RKO (cell line): ENCODE data around the gene CYB561D1.

Source experiments
- DNase-seq: peaks from one replicate; pipeline ENCODE4 v3.0.0-alpha.2; 2016; ENCODE audit warnings: low spot score

The CYB561D1 gene

DNA sequence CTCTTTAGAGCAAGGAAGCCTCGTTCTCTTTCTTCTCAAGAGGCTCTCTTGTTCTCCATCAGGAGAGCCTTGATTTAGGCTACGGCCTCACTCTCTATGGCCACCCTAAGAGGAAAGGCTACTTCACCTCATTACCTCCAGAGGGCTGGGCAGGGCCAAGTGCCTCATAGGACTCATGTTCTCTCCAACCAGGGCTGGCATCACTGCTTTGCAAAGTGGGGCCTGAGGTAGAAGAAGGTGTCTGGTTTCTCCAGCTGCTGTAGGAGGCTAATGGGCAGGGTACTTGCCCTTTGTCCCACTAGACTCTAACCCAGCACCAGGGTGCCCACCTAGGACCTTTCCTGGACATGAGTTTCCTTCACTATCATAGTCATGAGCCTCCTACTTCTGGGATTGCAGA lies 12.2 kb upstream of the CYB561D1 start:
- no peak for DNase-seq

DNA sequence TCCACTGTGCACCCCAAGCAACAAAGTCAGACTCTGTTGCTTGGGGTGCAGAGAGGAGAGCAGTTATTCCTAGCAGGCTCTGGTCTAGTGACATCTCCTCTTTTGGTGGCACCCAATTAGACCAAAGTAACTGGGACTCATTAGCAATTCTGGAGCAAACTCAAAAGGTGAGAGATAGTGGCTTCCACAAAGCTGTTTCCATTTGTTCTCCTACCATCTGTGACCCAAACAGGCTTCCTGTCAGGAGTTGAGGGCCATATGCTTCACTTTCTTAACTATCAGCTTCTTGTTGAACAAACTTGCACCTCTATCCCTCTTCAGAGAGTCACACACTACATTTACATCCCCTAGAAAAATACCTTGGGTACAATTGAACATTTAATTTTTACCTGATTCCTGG lies 11.7 kb upstream of the CYB561D1 start:
- no peak for DNase-seq

DNA sequence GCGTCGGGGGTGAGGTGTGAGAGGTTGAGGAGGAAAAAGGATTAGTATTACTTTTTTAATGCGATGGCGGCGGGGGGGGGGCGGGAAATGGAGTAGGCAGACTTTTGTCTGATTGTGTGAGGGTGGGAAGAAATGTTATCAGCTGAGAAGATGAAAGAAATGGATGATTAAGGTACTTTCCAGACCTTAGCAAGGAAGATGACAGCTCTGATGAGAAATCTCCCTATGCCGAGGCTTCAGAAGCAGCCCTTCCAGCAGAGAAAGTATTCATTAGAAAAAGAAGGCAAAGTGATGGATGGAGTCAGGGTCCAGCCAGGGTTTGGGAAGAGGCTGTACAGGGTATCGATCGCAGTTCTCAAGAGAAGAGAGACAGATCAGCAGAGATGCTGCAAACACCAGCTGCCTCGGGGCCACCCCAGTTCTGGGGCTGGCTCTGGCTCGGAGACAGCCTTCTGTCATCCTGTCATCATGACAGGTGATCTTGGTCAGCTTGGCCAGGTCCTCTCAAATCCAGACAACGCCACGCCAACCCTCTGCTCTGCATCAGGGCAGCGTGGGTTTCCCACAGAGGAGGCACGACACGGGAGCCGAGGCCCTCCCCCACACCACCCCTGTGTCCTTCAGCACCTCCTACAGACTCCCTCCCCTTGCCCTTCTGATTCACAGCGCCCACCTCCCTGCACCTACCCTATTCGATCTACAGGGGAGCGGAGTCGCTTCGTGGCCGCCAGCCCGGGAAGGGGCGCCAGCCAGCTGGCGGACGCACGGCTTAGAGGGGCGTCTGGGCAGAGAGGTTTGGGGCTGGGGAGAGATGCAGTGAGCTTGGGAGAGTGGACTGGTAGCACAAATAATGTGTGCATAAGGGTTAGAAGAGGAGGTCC lies 10.9 kb upstream of the CYB561D1 start:
- peak; percentile 19 for DNase-seq

DNA sequence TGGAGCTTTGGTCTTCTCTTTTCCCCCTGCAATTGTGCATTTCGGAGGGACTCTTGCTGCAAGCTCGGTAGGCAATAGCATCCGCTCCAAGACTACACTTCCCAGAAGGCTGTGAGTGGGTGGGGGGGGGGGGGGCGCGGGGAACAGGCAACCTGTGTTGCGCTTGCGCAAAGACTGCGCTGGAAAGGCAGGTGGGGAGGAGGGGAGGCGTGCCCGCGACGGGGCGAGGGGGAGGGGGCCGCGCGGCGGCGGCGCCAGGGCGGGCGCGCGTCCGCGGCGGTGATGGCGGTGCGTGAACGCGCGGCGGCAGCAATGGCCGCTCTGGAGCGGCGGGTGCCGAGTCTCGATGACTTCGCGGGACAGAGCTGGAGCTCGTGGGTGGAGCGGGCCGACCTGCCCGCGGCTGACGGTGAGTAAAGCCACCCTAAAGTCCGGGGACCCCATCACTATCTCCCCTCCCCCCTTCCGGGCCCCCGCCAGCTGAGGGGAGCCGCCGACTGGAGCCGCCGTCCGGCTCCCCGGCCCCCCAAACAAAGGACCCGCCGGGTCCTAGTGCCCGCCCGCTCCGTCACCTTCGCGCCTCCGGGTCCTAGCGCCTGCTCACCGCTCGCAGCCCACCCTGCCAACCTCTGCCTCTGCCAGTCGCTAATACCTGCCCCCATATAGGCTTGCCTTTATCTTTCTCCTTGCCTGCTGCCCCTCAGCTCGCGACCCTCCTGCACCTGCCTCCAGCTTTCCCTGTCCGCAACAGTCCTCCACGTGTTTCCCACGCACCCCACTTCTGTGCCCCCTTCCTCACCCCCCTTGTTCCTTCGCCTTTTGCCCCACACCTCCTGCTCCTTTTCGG lies 10.0 kb upstream of the CYB561D1 start, which contains the start of gene ATXN7L2:
Gene ATXN7L2, plus strand, starts transcription at position 234 of the 847 bp plus-strand sequence. Its CDS starts 49 bp downstream, at position 283.
- peak; percentile 93 for DNase-seq

DNA sequence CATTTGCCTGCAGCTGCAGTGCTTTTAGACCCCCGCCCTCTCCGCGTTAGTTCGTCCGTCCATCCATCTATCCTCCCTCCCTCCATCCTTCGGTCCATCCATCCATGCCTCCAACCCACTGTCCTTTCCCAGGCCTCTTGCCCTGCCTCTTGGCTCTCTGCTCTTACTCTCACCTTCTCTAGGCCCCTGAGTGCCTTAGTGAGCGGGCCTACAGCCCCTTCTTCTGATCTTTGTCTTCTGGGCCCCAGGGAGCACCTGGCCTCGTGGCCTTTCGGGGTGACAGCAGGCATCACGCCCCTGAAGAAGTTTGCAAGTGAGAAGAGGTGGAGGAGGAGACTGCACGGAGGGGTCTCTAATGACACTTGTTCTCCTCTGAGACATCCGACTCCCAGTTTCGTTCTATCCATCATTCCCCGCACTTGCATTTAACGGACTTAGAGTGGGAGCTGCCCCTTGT lies 9.3 kb upstream of the CYB561D1 start:
- peak; percentile 49 for DNase-seq

DNA sequence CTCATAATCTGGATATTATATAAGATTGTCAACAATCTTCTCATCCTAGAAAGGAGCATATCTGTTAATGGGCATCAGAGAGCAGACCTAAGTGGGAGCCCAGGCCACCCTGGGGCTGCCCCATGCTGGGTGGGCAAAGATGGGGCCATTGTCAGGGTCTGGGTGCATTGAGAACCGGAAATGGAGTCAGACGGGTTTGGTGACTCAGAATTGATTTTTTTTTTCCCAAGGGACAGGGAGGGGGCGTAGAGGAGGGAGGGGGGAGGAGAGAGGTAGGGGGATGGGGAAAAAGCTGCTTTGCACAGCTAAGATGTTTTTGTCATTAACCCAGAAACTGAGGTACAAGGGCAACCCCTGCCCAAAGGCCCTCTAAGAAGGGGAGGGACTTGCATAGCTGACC lies 8.9 kb upstream of the CYB561D1 start:
- peak; percentile 70 for DNase-seq

DNA sequence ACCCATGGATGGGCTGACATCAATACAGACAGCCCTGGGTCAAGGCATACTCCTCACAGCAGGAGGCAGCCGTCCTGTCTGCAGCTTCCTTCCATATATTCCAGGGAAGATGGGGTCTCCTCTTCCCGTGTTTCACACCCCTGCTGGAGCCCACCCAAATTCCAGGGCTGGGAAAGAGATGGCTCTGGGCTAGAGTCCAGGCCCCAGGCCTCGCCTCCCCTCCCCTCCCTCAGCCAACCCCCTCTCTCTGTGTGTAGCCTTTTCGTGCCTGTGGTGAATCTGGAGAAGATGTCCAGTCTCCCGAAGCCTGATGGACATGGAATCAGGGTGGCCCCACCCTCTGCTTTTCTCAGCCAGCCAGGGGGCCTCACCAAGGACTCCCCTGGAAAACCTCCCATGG lies 6.6 kb upstream of the CYB561D1 start:
- DNase-seq, result no peak

DNA sequence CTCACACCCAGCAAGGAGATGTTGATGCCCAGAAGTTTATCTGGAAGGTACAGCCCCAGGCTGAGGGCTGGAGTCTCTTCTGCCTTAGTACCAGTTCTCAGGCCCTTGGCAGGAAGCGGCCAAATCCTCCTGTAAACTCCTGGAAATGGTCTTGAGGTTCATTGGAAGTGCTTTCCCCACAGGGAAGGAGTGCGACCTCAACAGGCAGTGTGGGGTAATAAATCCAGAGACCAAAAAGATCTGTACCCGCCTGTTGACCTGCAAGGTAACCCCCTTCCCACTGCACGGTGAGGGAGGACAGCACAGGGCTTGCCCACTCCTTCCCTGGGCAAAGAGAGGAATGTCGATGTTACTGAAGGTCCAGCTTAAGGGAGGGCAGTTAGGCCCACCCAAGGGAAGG lies 5.7 kb upstream of the CYB561D1 start:
- no peak for DNase-seq

DNA sequence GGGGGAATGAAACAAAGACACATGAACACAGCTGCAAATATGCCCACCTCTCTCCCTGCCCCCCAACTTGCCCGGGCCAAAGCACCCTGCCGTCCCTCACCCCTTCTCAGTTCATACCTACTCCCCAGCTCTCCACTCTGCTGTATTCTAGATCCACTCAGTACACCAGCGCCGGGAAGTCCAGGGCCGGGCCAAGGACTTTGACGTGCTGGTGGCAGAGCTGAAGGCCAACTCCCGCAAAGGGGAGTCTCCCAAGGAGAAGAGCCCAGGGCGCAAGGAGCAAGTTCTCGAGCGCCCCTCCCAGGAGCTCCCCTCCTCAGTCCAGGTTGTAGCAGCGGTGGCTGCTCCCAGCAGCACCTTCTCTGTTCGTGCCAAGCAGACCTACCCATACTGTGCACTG lies 5.2 kb upstream of the CYB561D1 start:
- no peak for DNase-seq

DNA sequence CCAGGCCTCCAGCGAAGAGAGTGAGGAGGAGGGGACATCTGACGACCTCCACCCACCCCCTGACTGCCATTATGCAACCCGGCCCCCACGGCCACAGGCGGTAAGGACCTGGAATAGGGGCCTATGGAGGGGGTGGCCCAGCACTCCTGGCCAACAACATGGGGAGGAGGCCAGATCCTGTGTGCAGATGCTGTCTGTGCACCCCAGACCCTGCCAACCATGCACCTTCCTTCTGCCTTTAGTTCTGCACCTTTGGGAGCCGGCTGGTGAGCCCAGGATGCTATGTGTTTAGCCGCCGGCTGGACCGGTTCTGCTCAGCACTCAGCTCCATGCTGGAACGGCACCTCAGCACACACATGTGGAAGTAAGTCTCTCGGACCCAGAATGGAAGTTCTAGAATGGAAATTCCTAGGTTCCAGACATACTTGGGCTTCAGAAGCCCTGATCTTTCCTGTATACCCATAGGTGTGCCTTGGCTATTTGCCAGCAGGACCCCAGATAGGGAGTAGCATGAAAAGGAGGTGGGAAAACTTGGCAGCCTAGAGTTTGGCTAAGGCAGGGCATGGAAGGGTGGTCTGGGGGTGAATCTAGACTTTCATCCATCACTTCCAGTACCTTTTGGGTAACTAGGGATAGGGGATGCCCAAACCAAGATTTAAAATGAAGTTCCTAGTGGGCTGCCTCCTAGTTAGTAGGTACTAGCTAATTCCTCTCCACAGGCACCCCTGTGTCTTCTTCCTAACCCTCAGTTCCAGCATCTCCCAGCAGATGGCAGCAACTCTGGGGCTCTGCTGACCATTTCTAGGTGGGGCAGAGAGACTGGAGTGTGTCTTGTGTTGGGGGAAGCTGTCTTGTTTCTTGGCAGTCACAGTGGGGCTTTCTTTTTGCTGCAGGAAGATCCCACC lies 3.6 kb upstream of the CYB561D1 start:
- peak; percentile 68 for DNase-seq

DNA sequence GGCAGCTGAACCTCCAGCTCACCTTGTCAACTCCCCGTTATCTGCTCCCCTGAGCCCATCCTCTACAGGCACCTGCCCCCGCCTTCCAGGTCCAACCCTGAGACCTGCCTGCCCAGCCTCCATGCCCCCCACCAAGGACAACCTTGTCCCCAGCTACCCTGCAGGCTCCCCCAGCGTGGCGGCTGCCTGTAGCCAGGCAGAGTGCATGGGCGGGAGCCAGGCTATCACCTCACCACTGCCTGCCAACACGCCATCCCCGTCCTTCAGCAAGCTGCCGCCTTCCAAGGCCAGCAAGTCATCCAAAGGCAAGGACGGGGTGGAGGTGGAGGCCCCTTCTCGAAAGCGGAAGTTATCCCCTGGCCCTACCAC lies 3.0 kb upstream of the CYB561D1 start:
- no peak for DNase-seq

DNA sequence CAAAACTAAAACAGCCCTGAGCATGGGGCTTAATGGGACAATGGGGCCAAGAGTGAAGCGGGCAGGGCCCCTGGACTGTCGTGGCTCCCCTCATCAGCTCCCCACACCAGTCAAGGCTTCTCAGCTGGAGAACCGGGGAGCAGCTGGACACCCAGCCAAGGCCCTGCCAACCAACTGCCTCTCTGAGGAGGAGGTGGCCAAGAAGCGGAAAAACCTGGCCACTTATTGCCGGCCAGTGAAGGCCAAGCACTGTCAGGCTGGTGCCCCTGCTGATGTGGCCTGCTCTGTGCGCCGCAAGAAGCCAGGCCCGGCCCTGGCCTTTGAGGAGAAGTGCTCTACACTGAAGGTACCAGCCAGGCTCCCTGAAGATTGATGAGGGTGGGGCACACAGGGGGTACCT lies 2.5 kb upstream of the CYB561D1 start:
- no peak for DNase-seq

DNA sequence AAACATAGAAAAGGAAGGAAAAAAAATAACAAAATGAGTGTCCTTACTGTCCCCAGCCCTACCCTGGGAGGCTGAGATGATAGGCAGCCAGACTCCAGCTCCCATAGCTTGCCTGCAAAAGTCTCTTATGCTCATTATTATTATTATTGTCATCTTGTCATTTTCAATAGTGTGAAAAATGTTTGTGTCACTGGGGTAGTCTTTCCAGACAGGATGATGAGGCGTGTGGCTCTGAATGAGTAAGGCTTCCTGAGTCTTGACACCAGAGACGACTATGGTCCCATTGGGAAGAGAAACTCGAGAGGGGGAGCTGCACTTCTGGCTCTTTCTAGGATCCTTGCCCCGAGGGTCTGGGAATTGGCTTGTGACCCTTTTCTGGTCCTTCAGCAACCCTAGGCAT lies 1.1 kb upstream of the CYB561D1 start:
- DNase-seq, result peak; percentile 38

DNA sequence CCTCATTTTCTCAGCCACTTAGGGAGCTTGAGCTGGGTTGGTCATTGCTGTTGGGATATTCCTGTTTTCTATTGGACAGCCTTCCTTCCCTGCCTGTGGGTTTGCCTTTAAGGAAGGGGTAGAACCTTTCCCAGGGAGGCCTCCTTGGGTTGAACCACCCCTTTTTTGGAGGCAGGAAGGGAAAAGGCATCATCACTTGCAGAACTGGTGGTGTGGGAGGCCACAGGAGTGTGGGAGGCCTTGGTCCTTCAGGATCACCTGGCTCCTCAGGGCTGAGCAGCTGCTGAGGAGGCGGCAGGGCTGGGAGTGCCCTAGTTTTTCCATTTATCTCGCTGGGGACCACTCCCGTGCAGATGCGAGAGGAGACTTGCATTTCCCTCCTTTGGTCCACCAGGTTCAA lies 667 bp upstream of the CYB561D1 start:
- DNase-seq, result no peak

DNA sequence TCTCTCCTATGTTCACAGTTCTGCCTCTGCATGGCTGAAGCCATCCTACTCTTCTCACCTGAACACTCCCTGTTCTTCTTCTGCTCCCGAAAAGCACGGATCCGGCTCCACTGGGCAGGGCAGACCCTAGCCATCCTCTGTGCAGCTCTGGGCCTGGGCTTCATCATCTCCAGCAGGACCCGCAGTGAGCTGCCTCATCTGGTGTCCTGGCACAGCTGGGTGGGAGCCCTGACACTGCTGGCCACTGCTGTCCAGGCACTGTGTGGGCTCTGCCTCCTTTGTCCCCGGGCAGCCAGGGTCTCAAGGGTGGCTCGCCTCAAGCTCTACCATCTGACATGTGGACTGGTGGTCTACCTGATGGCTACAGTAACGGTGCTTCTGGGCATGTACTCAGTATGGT lies 1.8 kb downstream of the CYB561D1 start:
- no peak for DNase-seq

DNA sequence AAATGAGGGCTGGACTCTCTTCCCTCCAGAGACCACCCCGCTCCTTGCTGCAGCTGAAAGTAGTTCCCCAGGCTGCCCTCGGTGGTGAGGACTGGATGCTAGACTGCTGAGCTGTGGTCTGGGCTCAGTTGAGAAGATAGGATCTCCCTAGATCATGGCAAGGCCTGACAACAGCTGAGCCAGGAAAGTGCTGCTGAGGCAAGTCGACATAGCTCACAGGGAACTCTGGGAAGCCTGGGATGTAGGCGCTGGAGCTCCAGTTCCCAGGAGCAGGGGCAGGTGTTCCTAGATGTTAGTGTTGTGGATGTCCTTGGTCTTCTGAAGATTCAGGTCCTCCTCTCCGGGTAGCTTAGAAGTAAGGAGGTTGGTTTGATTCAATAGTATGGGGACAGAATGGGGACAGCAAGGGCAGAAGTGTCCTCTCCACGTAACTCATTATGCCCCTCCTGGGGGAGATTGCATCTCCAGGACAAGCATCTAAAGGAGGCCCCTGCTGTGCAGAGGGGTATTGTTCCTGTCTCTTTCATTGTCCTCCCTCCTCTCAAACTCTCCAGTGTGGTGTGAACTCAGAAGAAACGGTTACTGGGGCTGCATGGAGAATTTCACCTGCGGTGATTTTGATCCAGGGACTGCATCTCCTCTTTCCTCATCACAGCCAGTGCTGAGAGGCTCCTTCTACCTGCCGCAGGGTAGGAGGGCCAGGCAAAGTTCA lies 3.7 kb downstream of the CYB561D1 start:
- DNase-seq, result no peak

DNA sequence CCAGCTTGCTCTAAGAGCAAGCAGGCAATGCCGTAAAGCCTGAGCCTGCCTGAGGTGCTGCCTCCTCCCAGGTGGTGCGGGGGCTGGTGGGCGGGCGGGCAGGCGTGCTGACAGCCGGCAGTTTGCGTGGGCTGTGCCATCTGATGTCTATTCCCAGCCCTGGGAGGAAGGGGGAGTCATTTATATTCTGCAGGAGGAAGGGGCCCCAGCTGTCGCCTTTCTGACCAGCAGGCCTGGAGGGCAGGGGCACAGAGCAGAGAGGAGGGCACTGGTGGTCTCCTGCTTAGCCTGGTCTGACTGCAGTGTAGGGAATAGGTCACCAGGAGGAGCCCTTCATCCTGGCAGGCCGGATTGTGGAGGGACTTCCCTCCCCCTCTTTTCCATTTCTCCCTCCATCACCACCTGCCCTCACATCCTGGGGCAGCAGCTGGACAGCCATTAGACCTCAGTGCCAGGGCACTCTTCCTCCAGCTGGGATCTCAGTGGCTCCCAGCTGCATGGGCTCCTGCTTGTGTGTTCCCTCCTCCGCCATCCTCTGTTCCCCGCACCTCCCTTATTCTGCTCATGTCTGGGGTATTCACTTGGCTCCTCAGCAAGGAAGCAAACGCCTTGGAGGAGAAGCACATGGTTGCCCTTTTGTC lies 4.4 kb downstream of the CYB561D1 start:
- DNase-seq, result peak; percentile 33

DNA sequence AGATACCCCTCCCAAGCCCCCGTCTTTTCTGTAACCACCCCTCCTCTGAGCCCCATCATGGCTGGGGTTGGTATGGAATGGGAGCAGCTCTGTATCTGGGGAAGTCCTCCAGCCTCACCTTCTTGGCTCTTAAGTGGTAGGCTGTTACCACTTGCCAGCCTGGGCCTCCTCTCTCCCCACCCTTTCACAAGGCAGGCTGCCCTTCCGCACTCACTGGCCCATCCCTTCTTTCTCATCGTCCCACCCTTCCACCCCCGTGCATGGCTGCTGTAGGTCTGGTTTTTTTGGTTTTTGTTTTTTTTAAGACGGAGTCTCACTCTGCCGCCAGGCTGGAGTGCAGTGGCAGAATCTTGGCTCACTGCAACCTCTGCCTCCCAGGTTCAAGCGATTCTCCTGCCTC lies 5.2 kb downstream of the CYB561D1 start:
- DNase-seq, result no peak

DNA sequence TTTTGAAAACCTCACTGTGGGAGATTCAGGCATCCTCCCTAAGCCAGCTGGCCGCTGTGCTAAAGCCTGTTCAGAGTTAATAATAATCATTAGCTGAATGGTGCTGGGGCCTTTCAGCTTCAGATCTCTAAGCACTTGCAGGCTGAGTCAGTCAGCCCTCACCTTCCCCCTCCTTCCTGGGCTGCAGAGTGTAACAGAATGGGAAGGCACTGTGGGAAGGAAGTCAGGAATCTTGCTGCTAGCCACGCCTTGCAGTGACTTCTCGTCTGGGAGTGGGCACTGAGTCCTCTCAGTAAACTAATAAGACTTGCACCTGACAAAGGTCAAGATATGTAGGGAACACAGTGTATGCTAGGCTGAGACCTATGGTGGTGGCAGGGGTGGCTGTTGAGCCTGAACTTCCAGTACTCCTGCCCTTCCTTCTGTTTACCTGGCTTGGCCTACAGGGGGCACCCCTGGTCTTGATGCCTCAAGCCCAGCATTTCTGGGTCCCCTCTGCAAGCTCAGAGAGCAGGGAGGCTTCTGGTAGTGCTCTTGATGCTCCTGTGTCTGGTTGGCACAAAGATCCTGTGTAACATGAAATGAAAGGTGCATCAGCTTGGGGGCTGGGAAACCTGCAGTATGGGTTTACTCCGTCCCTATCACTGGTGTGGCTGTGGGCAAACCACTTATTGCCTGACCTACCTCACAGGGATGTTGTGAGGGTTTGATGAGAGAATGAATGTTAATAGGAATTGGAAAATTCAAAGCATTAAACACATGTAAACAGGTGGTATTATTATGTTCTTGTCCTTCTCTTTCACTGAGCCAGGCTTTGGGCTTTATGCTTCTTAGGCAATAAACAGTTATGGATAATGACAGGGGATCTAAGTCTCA lies 6.0 kb downstream of the CYB561D1 start:
- DNase-seq, result peak; percentile 48

DNA sequence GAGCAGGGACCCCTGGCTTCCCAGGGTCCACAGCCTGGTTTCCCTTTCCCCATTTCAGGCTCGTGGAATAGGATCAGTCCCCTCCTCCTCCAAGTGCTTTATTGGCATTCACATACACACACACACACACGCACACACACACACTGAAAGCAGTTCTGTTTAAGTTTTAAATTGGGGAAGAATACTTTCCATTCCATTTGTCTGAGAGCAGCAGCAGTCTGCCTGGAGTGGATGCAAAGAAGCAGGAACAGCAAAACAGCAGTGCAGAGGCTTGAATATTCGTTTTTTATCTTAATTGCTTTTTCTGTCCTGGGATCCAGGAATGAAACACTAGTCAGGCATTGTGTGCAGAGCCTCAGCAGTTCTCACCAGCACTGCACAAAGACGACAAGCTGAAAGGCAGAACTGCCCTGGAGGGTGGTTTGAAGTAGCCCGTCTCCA lies 7.1 kb downstream of the CYB561D1 start:
- no peak for DNase-seq
